NCI-H2196 treated with DMSO at 0.1 percent for 48 hours (cell line): ENCODE results near the gene DIAPH3.

Experiments used
- DNase-seq: peaks from one replicate; lab custom pipeline; 2025; ENCODE audit not compliant: unreplicated experiment; lab: John Stamatoyannopoulos, UW

DIAPH3 gene

GRCh38 chr13:59681636-59682311 is 482.0 kb downstream of the DIAPH3 start:
- DNase-seq = no peak

GRCh38 chr13:59680429-59681024 is 483.2 kb downstream of the DIAPH3 start:
- no peak for DNase-seq

- DNase-seq = no peak
These were observed 484.5 kb downstream of the DIAPH3 start for GRCh38 chr13:59679254-59679653.

GRCh38 chr13:59677966-59678814 is 485.5 kb downstream of the DIAPH3 start:
- no peak for DNase-seq

- DNase-seq = no peak
These were observed 486.3 kb downstream of the DIAPH3 start for GRCh38 chr13:59677430-59677829.

- DNase-seq = no peak
These were observed 489.1 kb downstream of the DIAPH3 start for GRCh38 chr13:59674616-59675015.

GRCh38 chr13:59673286-59673685 is 490.4 kb downstream of the DIAPH3 start:
- no peak for DNase-seq

GRCh38 chr13:59672445-59672844 is 491.3 kb downstream of the DIAPH3 start:
- DNase-seq = no peak

- DNase-seq = no peak
These were observed 491.8 kb downstream of the DIAPH3 start for GRCh38 chr13:59671881-59672280.

GRCh38 chr13:59666504-59666903 is 497.2 kb downstream of the DIAPH3 start:
- no peak for DNase-seq

- no peak for DNase-seq
These were observed 498.0 kb downstream of the DIAPH3 start for GRCh38 chr13:59665732-59666131.

- no peak for DNase-seq
These were observed 498.5 kb downstream of the DIAPH3 start for GRCh38 chr13:59665184-59665583.

GRCh38 chr13:59664586-59664985 is 499.1 kb downstream of the DIAPH3 start:
- DNase-seq = no peak

GRCh38 chr13:59663707-59664106 is 500.0 kb downstream of the DIAPH3 start:
- no peak for DNase-seq

- DNase-seq = no peak
These were observed 503.1 kb downstream of the DIAPH3 start for GRCh38 chr13:59660582-59660981.

- no peak for DNase-seq
These were observed 503.7 kb downstream of the DIAPH3 start for GRCh38 chr13:59659981-59660380.

- no peak for DNase-seq
These were observed 504.9 kb downstream of the DIAPH3 start for GRCh38 chr13:59658738-59659330.

- DNase-seq = no peak
These were observed 505.5 kb downstream of the DIAPH3 start for GRCh38 chr13:59658027-59658737.

- DNase-seq = no peak
These were observed 509.8 kb downstream of the DIAPH3 start for GRCh38 chr13:59653916-59654315.

GRCh38 chr13:59651479-59651878 is 512.2 kb downstream of the DIAPH3 start:
- no peak for DNase-seq
